ENCODE results near the gene TMPRSS11B.

DNA sequence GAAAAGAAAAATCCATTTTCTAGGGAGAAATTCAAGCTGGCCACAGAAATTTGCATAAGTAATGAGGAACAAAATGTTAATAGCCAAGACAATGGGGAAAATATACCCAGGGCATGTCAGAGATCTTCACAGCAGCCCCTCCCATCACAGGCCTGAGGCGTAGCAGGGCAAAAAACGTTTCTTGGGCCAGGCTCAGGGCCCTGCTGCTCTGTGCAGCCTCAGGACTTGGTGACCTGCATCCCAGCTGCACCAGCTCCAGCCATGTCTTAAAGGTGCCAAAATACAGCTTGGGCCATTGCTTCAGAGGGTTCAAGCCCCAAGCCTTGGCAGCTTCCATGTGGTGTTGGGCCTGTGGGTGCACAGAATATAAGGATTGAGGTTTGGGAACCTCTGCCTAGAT, 32.1 kb upstream of the TMPRSS11B start:
- TF ChIP-seq, protein P1, sequence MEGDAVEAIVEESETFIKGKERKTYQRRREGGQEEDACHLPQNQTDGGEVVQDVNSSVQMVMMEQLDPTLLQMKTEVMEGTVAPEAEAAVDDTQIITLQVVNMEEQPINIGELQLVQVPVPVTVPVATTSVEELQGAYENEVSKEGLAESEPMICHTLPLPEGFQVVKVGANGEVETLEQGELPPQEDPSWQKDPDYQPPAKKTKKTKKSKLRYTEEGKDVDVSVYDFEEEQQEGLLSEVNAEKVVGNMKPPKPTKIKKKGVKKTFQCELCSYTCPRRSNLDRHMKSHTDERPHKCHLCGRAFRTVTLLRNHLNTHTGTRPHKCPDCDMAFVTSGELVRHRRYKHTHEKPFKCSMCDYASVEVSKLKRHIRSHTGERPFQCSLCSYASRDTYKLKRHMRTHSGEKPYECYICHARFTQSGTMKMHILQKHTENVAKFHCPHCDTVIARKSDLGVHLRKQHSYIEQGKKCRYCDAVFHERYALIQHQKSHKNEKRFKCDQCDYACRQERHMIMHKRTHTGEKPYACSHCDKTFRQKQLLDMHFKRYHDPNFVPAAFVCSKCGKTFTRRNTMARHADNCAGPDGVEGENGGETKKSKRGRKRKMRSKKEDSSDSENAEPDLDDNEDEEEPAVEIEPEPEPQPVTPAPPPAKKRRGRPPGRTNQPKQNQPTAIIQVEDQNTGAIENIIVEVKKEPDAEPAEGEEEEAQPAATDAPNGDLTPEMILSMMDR (conservative IDR thresholded peaks at IDR 0.05; ENCODE audit: low read depth, low read length): no peak
- no peak for TF ChIP-seq EZH2 (IDR thresholded peaks at IDR 0.05; ENCODE audit: low read length, unreplicated experiment)

Data from PC-3 (cell line).